ENCODE results near the gene TRPV5. TPM values are rescaled to one million over a fixed set of nuclear protein-coding genes. Genes with fewer than 3 reads are reported as not detected.

Gene TRPV5
- total RNA-seq, 1 donor from 2014 or later: not detected

GRCh38 chr7:142875456-142875855 is 58.1 kb downstream of the TRPV5 start:
- Mint-ChIP-seq H3K27me3 (ENCODE audit: low read depth) (peaks cover 10% of the 10 kb centered on the region), H3K4me1 (ENCODE audit: low read depth) (no peaks in the 10 kb centered on the region), H3K36me3 (ENCODE audit: low read depth) (no peaks in the 10 kb centered on the region), H3K27ac (no peak overlapping the region), H3K9me3 (no peaks in the 10 kb centered on the region), H3K4me3 (ENCODE audit: low read depth) (no peak overlapping the region)
- intact Hi-C loops (cut with micrococcal nuclease): no loop called here
- DNase-seq (ENCODE audit: low spot score): no peak

- Mint-ChIP-seq H3K4me3 (ENCODE audit: low read depth) (no peak overlapping the region), H3K27ac (no peak overlapping the region), H3K4me1 (ENCODE audit: low read depth) (no peaks in the 10 kb centered on the region), H3K36me3 (ENCODE audit: low read depth) (no peaks in the 10 kb centered on the region), H3K9me3 (no peaks in the 10 kb centered on the region), H3K27me3 (ENCODE audit: low read depth) (peaks cover 7% of the 10 kb centered on the region)
- intact Hi-C loops (cut with micrococcal nuclease): no loop called here
- no peak for DNase-seq (ENCODE audit: low spot score)
These were observed 58.7 kb downstream of the TRPV5 start for GRCh38 chr7:142874837-142875236.

GRCh38 chr7:142874409-142874808 is 59.1 kb downstream of the TRPV5 start:
- Mint-ChIP-seq H3K36me3 (ENCODE audit: low read depth) (no peaks in the 10 kb centered on the region), H3K27me3 (ENCODE audit: low read depth) (peaks cover 3% of the 10 kb centered on the region)
- intact Hi-C loops (cut with micrococcal nuclease): no loop called here

DNA sequence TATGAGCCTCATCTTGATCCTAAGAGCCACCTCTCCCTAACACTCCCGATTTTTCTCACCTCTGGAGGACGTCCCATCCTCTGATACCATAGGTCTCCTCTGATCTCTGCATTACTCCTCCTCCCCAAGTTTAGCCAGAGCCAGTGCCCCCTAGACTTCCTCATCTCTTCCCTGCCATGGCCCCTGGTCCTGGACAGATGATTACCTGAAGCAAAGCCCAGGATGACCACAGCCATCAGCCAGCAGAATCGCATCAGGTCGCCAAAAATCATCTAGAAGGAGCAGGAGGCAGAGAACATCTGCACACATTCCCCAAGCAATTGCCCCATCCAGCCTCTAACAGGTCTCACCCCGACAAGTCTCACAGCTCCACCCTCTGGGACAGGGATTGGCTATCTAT is 59.7 kb downstream of the TRPV5 start:
- Mint-ChIP-seq H3K27me3 (ENCODE audit: low read depth) (no peaks in the 10 kb centered on the region), H3K36me3 (ENCODE audit: low read depth) (no peaks in the 10 kb centered on the region), H3K27ac (no peak overlapping the region), H3K4me3 (ENCODE audit: low read depth) (no peak overlapping the region), H3K4me1 (ENCODE audit: low read depth) (no peaks in the 10 kb centered on the region), H3K9me3 (no peaks in the 10 kb centered on the region)
- DNase-seq (ENCODE audit: low spot score): no peak
- intact Hi-C loops (cut with micrococcal nuclease): no loop called here

More at GRCh38 chr7:142874409-142874808, 59.1 kb downstream of the TRPV5 start:
- Mint-ChIP-seq H3K9me3 (no peaks in the 10 kb centered on the region), H3K4me1 (ENCODE audit: low read depth) (no peaks in the 10 kb centered on the region), H3K27ac (no peak overlapping the region), H3K4me3 (ENCODE audit: low read depth) (no peak overlapping the region)
- no peak for DNase-seq (ENCODE audit: low spot score)

- H3K9me3 Mint-ChIP-seq: no peaks in the 10 kb centered on the region
- no peaks in the 10 kb centered on the region for H3K4me1 Mint-ChIP-seq (ENCODE audit: low read depth)
- H3K36me3 Mint-ChIP-seq (ENCODE audit: low read depth): no peaks in the 10 kb centered on the region
- H3K27me3 Mint-ChIP-seq (ENCODE audit: low read depth): no peaks in the 10 kb centered on the region
- no peak overlapping the region for H3K4me3 Mint-ChIP-seq (ENCODE audit: low read depth)
- no peak overlapping the region for H3K27ac Mint-ChIP-seq
- intact Hi-C loops (cut with micrococcal nuclease): no loop called here
- no peak for DNase-seq (ENCODE audit: low spot score)
These were observed 60.2 kb downstream of the TRPV5 start for GRCh38 chr7:142873281-142873784.

DNA sequence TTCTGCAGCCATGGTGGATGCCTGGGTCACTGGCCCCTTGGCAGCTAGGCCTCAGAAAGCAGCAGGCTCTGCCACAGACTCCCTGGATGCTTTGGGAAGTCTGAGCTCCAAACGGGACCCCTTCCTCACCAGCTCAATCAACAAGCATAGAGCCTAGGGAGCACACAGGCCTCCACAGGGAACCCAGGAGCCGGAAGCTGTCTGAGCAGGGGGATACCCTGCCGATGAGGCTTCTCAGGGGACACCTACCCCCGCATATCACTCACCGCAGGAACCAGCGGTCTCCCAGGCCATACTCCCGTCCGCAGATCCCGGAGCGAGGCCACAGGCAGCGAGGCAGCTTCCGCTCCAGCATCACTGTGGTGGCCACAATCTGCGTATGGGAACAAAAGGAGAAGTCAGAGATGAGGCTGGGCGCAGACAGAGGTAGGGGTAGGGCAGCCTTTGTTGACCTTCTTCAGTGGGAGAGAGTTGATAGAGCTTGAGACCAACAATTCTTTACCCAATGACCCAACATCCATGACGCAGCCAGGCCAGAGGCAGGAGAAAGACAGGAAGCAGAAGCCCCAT is 61.4 kb downstream of the TRPV5 start:
- H3K27me3 Mint-ChIP-seq (ENCODE audit: low read depth): no peaks in the 10 kb centered on the region
- intact Hi-C loops (cut with micrococcal nuclease): no loop called here
- no peak overlapping the region for H3K27ac Mint-ChIP-seq
- H3K36me3 Mint-ChIP-seq (ENCODE audit: low read depth): no peaks in the 10 kb centered on the region
- no peaks in the 10 kb centered on the region for H3K4me1 Mint-ChIP-seq (ENCODE audit: low read depth)
- no peaks in the 10 kb centered on the region for H3K9me3 Mint-ChIP-seq
- no peak for DNase-seq (ENCODE audit: low spot score)
- H3K4me3 Mint-ChIP-seq (ENCODE audit: low read depth): no peak overlapping the region

- DNase-seq (ENCODE audit: low spot score): no peak
- intact Hi-C loops (cut with micrococcal nuclease): no loop called here
- H3K4me3 Mint-ChIP-seq (ENCODE audit: low read depth): no peak overlapping the region
- no peaks in the 10 kb centered on the region for H3K9me3 Mint-ChIP-seq
- no peaks in the 10 kb centered on the region for H3K27me3 Mint-ChIP-seq (ENCODE audit: low read depth)
- no peaks in the 10 kb centered on the region for H3K4me1 Mint-ChIP-seq (ENCODE audit: low read depth)
- no peaks in the 10 kb centered on the region for H3K36me3 Mint-ChIP-seq (ENCODE audit: low read depth)
- H3K27ac Mint-ChIP-seq: no peak overlapping the region
These were observed 62.1 kb downstream of the TRPV5 start for GRCh38 chr7:142871260-142872105.

DNA sequence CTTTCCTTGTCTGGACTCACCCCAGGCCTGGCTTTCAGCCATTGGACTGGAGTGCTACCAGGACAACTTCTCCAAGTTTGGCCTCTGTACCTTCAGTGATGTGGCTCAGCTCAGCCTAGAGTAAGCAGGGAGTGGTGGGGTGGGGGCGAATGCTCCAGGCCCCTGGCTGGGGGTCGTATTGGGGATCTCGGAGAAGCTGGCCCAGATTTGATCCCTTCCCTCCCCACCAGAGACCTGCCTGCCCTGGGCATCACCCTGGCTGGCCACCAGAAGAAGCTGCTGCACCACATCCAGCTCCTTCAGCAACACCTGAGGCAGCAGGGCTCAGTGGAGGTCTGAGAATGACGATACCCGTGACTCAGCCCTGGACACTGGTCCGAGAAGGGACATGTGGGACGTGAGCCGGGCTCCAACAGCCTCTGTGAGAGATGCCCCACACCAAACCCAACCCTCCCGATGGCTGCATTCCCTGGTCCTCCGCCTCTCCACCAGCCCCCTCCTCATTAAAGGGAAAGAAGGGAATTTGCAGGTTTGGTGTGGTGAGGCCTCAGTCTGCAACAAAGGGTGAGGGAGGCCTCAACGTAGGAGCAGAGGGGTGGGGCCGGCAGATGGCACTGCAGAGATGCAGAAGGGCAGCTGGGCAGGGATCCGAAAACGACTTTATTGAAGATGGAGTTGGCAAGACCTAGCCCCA is 62.8 kb downstream of the TRPV5 start:
- no peaks in the 10 kb centered on the region for H3K36me3 Mint-ChIP-seq (ENCODE audit: low read depth)
- no peaks in the 10 kb centered on the region for H3K9me3 Mint-ChIP-seq
- H3K27ac Mint-ChIP-seq: no peak overlapping the region
- no peaks in the 10 kb centered on the region for H3K27me3 Mint-ChIP-seq (ENCODE audit: low read depth)
- no peak for DNase-seq (ENCODE audit: low spot score)
- intact Hi-C loops (cut with micrococcal nuclease): no loop called here
- no peak overlapping the region for H3K4me3 Mint-ChIP-seq (ENCODE audit: low read depth)
- no peaks in the 10 kb centered on the region for H3K4me1 Mint-ChIP-seq (ENCODE audit: low read depth)

GRCh38 chr7:142870147-142870559 is 63.4 kb downstream of the TRPV5 start:
- H3K27ac Mint-ChIP-seq: no peak overlapping the region
- intact Hi-C loops (cut with micrococcal nuclease): no loop called here
- H3K27me3 Mint-ChIP-seq (ENCODE audit: low read depth): no peaks in the 10 kb centered on the region
- H3K36me3 Mint-ChIP-seq (ENCODE audit: low read depth): no peaks in the 10 kb centered on the region
- no peaks in the 10 kb centered on the region for H3K4me1 Mint-ChIP-seq (ENCODE audit: low read depth)
- no peaks in the 10 kb centered on the region for H3K9me3 Mint-ChIP-seq
- no peak overlapping the region for H3K4me3 Mint-ChIP-seq (ENCODE audit: low read depth)
- DNase-seq (ENCODE audit: low spot score): no peak

GRCh38 chr7:142869434-142869833 is 64.1 kb downstream of the TRPV5 start:
- Mint-ChIP-seq H3K4me1 (ENCODE audit: low read depth) (no peaks in the 10 kb centered on the region), H3K27ac (no peak overlapping the region), H3K9me3 (no peaks in the 10 kb centered on the region), H3K4me3 (ENCODE audit: low read depth) (no peak overlapping the region), H3K27me3 (ENCODE audit: low read depth) (no peaks in the 10 kb centered on the region), H3K36me3 (ENCODE audit: low read depth) (no peaks in the 10 kb centered on the region)
- intact Hi-C loops (cut with micrococcal nuclease): no loop called here
- DNase-seq (ENCODE audit: low spot score): no peak

DNA sequence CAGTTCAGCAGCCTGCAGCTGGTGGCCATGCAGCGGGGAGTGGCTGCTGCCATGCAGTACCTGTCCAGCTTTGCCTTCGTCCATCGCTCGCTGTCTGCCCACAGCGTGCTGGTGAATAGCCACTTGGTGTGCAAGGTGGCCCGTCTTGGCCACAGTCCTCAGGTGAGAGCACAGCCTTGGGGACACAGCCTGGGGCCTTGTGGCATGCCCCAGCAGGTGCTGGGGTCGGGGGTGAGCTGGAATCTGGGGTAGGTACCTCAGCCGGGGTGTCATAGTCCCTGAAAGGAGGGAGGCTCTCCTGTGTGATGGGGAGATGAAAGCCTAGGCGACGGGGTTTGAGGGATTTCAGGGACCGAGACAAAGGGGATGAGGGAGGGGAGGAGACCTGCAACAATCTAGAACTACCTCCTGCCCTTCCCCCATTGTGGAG is 64.5 kb downstream of the TRPV5 start:
- Mint-ChIP-seq H3K36me3 (ENCODE audit: low read depth) (no peaks in the 10 kb centered on the region), H3K4me3 (ENCODE audit: low read depth) (no peak overlapping the region), H3K27ac (no peak overlapping the region), H3K4me1 (ENCODE audit: low read depth) (no peaks in the 10 kb centered on the region), H3K27me3 (ENCODE audit: low read depth) (no peaks in the 10 kb centered on the region), H3K9me3 (no peaks in the 10 kb centered on the region)
- intact Hi-C loops (cut with micrococcal nuclease): no loop called here
- DNase-seq (ENCODE audit: low spot score): no peak

DNA sequence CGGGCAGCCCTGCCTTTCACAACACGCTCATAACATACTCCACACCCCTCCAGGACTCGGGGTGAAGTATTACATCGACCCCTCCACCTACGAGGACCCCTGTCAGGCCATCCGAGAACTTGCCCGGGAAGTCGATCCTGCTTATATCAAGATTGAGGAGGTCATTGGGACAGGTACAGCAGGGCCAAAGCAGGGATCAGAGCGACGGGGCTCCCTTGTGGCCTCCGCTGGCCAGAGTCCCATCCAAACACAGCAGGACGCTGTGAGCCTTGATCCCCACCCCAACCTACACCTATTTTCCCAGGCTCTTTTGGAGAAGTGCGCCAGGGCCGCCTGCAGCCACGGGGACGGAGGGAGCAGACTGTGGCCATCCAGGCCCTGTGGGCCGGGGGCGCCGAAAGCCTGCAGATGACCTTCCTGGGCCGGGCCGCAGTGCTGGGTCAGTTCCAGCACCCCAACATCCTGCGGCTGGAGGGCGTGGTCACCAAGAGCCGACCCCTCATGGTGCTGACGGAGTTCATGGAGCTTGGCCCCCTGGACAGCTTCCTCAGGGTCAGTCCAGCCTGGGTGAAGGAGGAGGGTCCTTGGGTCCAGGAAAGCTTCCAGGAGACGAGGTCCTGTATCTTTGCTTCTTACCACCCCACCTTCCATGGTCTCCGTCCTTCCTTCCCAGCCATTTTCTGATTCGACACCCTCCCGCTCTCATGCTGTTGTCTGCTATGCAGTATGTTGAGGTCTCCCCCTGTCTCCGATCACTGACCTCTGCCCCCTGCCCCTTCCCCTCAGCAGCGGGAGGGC is 65.2 kb downstream of the TRPV5 start:
- Mint-ChIP-seq H3K36me3 (ENCODE audit: low read depth) (no peaks in the 10 kb centered on the region), H3K4me1 (ENCODE audit: low read depth) (no peaks in the 10 kb centered on the region), H3K27me3 (ENCODE audit: low read depth) (no peaks in the 10 kb centered on the region), H3K9me3 (no peaks in the 10 kb centered on the region), H3K27ac (no peak overlapping the region), H3K4me3 (ENCODE audit: low read depth) (no peak overlapping the region)
- intact Hi-C loops (cut with micrococcal nuclease): no loop called here
- no peak for DNase-seq (ENCODE audit: low spot score)
